Thoracic aorta (tissue), 2 donors: ENCODE data around the gene TRIM37. TPM values are rescaled to one million over a fixed set of nuclear protein-coding genes. Genes with fewer than 3 reads are reported as not detected.

ENCODE experiments used
- ATAC-seq: fragments of 150-250 bp; one replicate; pipeline ENCODE4 v1.8.0; 2017; ENCODE audit warnings: low read depth; ENCODE audit not compliant: insufficient number of reproducible peaks, low FRiP score
- DNase-seq: peaks from one replicate; pipeline ENCODE4 v3.0.0-alpha.2; 2020; ENCODE audit warnings: low spot score
- H3K27ac ChIP-seq, 2 donors: fragments of 200-600 bp; sonication (generic); 1 replicate in 1 of 2; 2 replicates in 1 of 2; pipeline ENCODE4 v1.5.1; 2016; ENCODE audit warnings: mild to moderate bottlenecking in 2 of 2, moderate library complexity in 2 of 2
- H3K27me3 ChIP-seq: fragments of 200-600 bp; sonication (generic); replicated peaks from 2 replicates; pipeline ENCODE4 v1.6.0; 2016; ENCODE audit warnings: mild to moderate bottlenecking; ENCODE audit not compliant: insufficient read depth
- H3K36me3 ChIP-seq: fragments of 200-600 bp; sonication (generic); one replicate; pipeline ENCODE4 v1.5.1; 2016
- H3K4me1 ChIP-seq, 2 donors: fragments of 200-600 bp; sonication (generic); 1 replicate in 1 of 2; 2 replicates in 1 of 2; pipeline versions ENCODE4 v1.5.1 to v1.6.0; 2016; ENCODE audit warnings: low read depth in 2 of 2, mild to moderate bottlenecking in 1 of 2; ENCODE audit not compliant: control insufficient read depth in 1 of 2
- H3K4me3 ChIP-seq: fragments of 200-600 bp; sonication (generic); 2 replicates; pipeline ENCODE4 v1.5.1; 2016; ENCODE audit warnings: mild to moderate bottlenecking
- H3K9me3 ChIP-seq: fragments of 200-600 bp; sonication (generic); 2 replicates; pipeline ENCODE4 v1.5.1; 2016
- total RNA-seq, 2 donors: library from RNA; depleted of rRNA; stranded (reverse); fragments of >200 nt; gene quantifications; one replicate each; pipeline versions ENCODE4 v1.1.0 to v1.2.3, GENCODE V29; 2016
- TF ChIP-seq, protein P1 (sequence below): fragments of 200-600 bp; sonication (generic); IDR thresholded peaks from one replicate; pipeline ENCODE4 v1.5.1; 2019; ENCODE audit warnings: antibody characterized with exemption

Gene TRIM37
- total RNA-seq, 2 donors from 2014 or later: 17.9 to 26.5 TPM

DNA sequence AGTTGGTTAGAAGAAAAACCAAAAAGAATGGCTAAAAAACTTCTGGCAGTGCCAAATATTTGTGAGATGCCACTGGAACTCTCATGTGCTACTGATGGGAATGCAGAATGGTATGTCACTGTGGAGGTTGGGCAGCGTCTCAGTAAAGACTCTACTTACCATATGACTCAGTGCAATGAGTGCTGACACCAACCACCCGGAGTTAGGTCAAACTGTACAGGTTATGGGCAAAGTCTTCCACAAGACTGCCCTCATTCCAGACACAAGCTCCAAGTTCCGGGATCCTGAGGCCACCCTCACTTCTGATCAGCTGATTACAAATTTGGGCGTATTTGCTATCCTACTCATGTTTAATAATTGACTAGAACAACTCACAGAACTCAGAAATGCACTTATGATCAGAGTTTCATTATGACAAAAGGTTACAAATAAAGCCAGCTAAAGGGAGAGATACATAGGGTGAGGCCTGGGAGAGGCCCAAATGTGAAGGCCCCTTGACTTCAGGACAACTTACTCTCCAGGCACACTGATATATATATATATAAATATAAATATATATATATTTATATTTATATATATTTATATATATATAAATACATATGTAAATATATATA is 114.9 kb downstream of the TRIM37 start:
- TF ChIP-seq, protein P1, sequence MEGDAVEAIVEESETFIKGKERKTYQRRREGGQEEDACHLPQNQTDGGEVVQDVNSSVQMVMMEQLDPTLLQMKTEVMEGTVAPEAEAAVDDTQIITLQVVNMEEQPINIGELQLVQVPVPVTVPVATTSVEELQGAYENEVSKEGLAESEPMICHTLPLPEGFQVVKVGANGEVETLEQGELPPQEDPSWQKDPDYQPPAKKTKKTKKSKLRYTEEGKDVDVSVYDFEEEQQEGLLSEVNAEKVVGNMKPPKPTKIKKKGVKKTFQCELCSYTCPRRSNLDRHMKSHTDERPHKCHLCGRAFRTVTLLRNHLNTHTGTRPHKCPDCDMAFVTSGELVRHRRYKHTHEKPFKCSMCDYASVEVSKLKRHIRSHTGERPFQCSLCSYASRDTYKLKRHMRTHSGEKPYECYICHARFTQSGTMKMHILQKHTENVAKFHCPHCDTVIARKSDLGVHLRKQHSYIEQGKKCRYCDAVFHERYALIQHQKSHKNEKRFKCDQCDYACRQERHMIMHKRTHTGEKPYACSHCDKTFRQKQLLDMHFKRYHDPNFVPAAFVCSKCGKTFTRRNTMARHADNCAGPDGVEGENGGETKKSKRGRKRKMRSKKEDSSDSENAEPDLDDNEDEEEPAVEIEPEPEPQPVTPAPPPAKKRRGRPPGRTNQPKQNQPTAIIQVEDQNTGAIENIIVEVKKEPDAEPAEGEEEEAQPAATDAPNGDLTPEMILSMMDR: no peak
- Histone ChIP-seq H3K36me3 (no peaks in the 10 kb centered on the region), H3K9me3 (no peaks in the 10 kb centered on the region), H3K4me1 (peaks cover 5 to 9% of the 10 kb centered on the region in 2 donors), H3K27ac (no peak overlapping the region), H3K27me3 (no peaks in the 10 kb centered on the region), H3K4me3 (no peak overlapping the region)
- ATAC-seq (no peak), DNase-seq (no peak)

DNA sequence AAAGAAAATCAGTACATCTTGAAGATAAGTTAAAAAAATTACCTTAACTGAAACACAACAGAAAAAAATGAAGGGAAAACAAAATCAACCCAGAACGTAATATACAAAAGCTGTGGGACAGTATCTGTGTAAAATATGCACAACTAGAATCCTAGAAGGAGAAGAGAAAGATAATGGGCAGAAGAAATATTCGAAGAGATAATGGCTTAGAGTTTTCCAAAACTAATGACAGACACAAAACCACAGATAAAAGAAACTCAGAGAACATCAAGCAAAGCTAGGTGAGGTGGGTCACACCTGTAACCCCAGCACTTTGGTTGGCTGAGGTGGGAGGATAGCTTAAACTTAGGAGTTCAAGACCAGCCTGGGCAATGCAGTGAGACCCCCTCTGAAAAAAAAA is 117.1 kb downstream of the TRIM37 start:
- DNase-seq (no peak), ATAC-seq (no peak)
- H3K36me3 ChIP-seq: no peaks in the 10 kb centered on the region
- H3K27ac ChIP-seq: no peak overlapping the region
- no peaks in the 10 kb centered on the region for H3K9me3 ChIP-seq
- H3K4me1 ChIP-seq: peaks cover 0 to 2% of the 10 kb centered on the region in 2 donors
- H3K4me3 ChIP-seq: no peak overlapping the region
- no peaks in the 10 kb centered on the region for H3K27me3 ChIP-seq
- TF ChIP-seq, protein P1: no peak

DNA sequence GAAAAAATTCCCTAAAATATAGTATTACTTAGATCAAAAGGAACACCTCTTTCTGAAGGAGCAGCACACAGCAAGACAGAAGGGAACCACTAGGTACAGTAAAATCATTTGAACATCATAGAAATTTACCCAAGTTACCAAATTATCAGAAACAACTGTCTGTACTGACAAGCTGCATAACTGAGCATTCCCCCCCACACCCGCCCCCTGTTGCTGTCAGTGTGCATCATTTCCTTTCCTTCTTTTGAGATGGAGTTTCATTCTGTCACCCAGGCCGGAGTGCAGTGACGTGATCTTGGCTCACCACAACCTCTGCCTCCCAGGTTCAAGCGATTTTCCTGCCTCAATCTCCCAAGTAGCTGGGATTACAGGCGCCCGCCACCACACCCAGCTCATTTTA is 120.7 kb downstream of the TRIM37 start:
- Histone ChIP-seq H3K36me3 (no peaks in the 10 kb centered on the region), H3K4me1 (no peaks in the 10 kb centered on the region), H3K27me3 (no peaks in the 10 kb centered on the region), H3K27ac (no peak overlapping the region), H3K9me3 (no peaks in the 10 kb centered on the region), H3K4me3 (no peak overlapping the region)
- no peak for ATAC-seq
- DNase-seq: no peak
- TF ChIP-seq, protein P1: no peak

DNA sequence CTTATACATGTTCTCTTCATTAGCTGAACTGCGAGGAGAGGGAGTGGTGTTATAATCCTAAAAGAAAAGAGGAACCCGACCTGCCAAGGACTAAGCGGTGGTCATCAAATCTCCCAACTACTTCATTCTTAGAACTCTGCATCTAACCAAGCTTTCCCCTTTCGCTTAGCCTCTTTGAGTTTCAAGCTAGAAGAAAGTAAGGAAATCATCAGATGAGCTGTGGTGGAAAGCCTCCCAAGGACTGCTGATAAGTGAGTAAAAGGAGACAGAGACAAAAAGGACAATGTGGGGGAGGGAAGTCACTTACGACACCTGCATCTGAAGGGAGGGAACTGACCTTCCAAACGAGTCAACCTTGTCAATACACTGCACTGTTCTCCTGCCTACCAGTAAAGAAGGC is 121.3 kb downstream of the TRIM37 start:
- DNase-seq (no peak), ATAC-seq (no peak)
- no peak overlapping the region for H3K4me3 ChIP-seq
- H3K36me3 ChIP-seq: no peaks in the 10 kb centered on the region
- no peaks in the 10 kb centered on the region for H3K4me1 ChIP-seq
- TF ChIP-seq, protein P1: no peak
- H3K27ac ChIP-seq: no peak overlapping the region
- H3K9me3 ChIP-seq: no peaks in the 10 kb centered on the region
- no peaks in the 10 kb centered on the region for H3K27me3 ChIP-seq

DNA sequence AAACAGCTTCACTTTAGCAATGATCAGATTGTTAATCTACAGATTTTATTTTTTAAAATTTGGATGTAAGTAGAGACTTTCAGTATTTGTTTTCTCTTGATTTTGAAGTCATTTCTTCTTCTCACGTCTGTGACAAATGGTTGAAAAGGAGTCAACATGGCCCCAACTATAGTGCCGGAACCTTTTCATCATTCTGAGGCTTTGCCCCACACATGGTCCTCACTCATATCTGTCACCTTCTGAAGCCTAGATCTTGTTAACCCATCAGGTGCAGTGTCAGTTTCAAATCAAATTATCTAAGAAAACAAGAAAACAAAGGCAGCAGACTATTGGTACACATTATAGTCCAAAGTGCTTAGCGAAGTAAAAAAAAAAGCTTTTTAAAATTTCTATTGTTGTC is 124.1 kb downstream of the TRIM37 start:
- Histone ChIP-seq H3K4me3 (no peak overlapping the region), H3K27me3 (no peaks in the 10 kb centered on the region), H3K9me3 (no peaks in the 10 kb centered on the region), H3K27ac (no peak overlapping the region), H3K4me1 (no peaks in the 10 kb centered on the region), H3K36me3 (no peaks in the 10 kb centered on the region)
- DNase-seq: no peak
- ATAC-seq: no peak
- TF ChIP-seq, protein P1: no peak
